ENCODE data around the gene TRIM71. TPM values are rescaled to one million over a fixed set of nuclear protein-coding genes. Genes with fewer than 3 reads are reported as not detected.

The TRIM71 gene
- total RNA-seq, 1 donor from 2014 or later: not detected

- H3K27me3 Mint-ChIP-seq (ENCODE audit: unreplicated experiment): peaks cover 41% of the 10 kb centered on the region
- TF ChIP-seq CTCF (IDR thresholded peaks at IDR 0.05): no peak
- H3K9me3 Mint-ChIP-seq (ENCODE audit: unreplicated experiment): no peaks in the 10 kb centered on the region
- H3K36me3 Mint-ChIP-seq (ENCODE audit: unreplicated experiment): no peaks in the 10 kb centered on the region
- no peak overlapping the region for H3K4me3 Mint-ChIP-seq (ENCODE audit: unreplicated experiment)
- no peak overlapping the region for H3K27ac Mint-ChIP-seq (ENCODE audit: unreplicated experiment)
- no peak for DNase-seq (ENCODE audit: extremely low spot score, unreplicated experiment)
- H3K4me1 Mint-ChIP-seq (ENCODE audit: unreplicated experiment): no peaks in the 10 kb centered on the region
Measured at GRCh38 chr3:32832193-32832592, 14.4 kb downstream of the TRIM71 start.

GRCh38 chr3:32835049-32835371, 17.2 kb downstream of the TRIM71 start:
- DNase-seq (ENCODE audit: extremely low spot score, unreplicated experiment): no peak
- Mint-ChIP-seq H3K4me1 (ENCODE audit: unreplicated experiment) (no peaks in the 10 kb centered on the region), H3K27ac (ENCODE audit: unreplicated experiment) (no peak overlapping the region), H3K9me3 (ENCODE audit: unreplicated experiment) (no peaks in the 10 kb centered on the region), H3K4me3 (ENCODE audit: unreplicated experiment) (no peak overlapping the region), H3K36me3 (ENCODE audit: unreplicated experiment) (no peaks in the 10 kb centered on the region), H3K27me3 (ENCODE audit: unreplicated experiment) (peaks cover 41% of the 10 kb centered on the region)
- TF ChIP-seq CTCF (IDR thresholded peaks at IDR 0.05): no peak

DNA sequence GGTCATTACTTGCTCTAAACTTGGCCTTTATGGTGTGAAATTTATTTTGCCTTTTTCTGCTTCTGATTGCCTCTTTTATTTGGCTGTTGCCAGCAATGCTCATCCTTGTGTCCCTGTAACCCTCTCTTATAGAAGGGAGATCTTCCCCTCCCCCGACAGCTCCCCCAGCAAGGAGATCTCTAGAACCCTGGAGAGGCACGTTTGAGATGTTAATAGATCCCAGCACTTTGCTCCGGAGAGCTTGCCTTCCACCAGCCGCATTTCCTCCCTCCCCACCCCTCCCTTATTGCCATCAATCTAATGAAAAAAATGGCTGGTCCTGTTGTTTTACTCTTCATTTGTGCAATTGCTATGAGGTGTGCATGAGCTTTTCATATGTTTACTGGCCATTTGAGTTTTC, 18.2 kb downstream of the TRIM71 start:
- Mint-ChIP-seq H3K36me3 (ENCODE audit: unreplicated experiment) (no peaks in the 10 kb centered on the region), H3K4me3 (ENCODE audit: unreplicated experiment) (no peak overlapping the region), H3K4me1 (ENCODE audit: unreplicated experiment) (no peaks in the 10 kb centered on the region), H3K9me3 (ENCODE audit: unreplicated experiment) (no peaks in the 10 kb centered on the region), H3K27me3 (ENCODE audit: unreplicated experiment) (peaks cover 41% of the 10 kb centered on the region), H3K27ac (ENCODE audit: unreplicated experiment) (no peak overlapping the region)
- DNase-seq (ENCODE audit: extremely low spot score, unreplicated experiment): no peak
- TF ChIP-seq CTCF (IDR thresholded peaks at IDR 0.05): no peak

GRCh38 chr3:32836601-32837000, 18.8 kb downstream of the TRIM71 start:
- Mint-ChIP-seq H3K9me3 (ENCODE audit: unreplicated experiment) (no peaks in the 10 kb centered on the region), H3K27me3 (ENCODE audit: unreplicated experiment) (peaks cover 41% of the 10 kb centered on the region), H3K27ac (ENCODE audit: unreplicated experiment) (no peak overlapping the region), H3K36me3 (ENCODE audit: unreplicated experiment) (no peaks in the 10 kb centered on the region), H3K4me3 (ENCODE audit: unreplicated experiment) (no peak overlapping the region), H3K4me1 (ENCODE audit: unreplicated experiment) (no peaks in the 10 kb centered on the region)
- DNase-seq (ENCODE audit: extremely low spot score, unreplicated experiment): no peak
- no peak for TF ChIP-seq CTCF (IDR thresholded peaks at IDR 0.05)

- DNase-seq (ENCODE audit: extremely low spot score, unreplicated experiment): no peak
- H3K36me3 Mint-ChIP-seq (ENCODE audit: unreplicated experiment): no peaks in the 10 kb centered on the region
- no peaks in the 10 kb centered on the region for H3K9me3 Mint-ChIP-seq (ENCODE audit: unreplicated experiment)
- TF ChIP-seq CTCF (IDR thresholded peaks at IDR 0.05): no peak
- H3K27ac Mint-ChIP-seq (ENCODE audit: unreplicated experiment): no peak overlapping the region
- H3K4me1 Mint-ChIP-seq (ENCODE audit: unreplicated experiment): peaks cover 5% of the 10 kb centered on the region
- H3K27me3 Mint-ChIP-seq (ENCODE audit: unreplicated experiment): peaks cover 38% of the 10 kb centered on the region
- H3K4me3 Mint-ChIP-seq (ENCODE audit: unreplicated experiment): no peak overlapping the region
Measured at GRCh38 chr3:32837366-32837765, 19.6 kb downstream of the TRIM71 start.
